Breast epithelium (tissue), 4 donors: ENCODE measurements around the gene SHLD2. TPM values are rescaled to one million over a fixed set of nuclear protein-coding genes. Genes with fewer than 3 reads are reported as not detected.
"Not testable (repeated sequence)": the region's sequence is repeated elsewhere in the genome, so short reads cannot be mapped to it uniquely, and the experiment has no call there.

Source experiments
- DNase-seq, 2 donors: peaks; one replicate each; pipeline ENCODE4 v3.0.0-alpha.2; 2019; ENCODE audit warnings: low spot score in 2 of 2
- H3K27ac ChIP-seq, 2 donors: fragments of 200-600 bp; sonication (generic) in 1 of 2; one replicate each; pipeline ENCODE4 v1.5.1; 2016 to 2019; ENCODE audit warnings: mild to moderate bottlenecking in 1 of 2
- H3K27me3 ChIP-seq, 2 donors: fragments of 200-600 bp; sonication (generic) in 1 of 2; one replicate each; pipeline versions ENCODE4 v1.5.1 to v1.6.0; 2017 to 2019; ENCODE audit warnings: control low read depth in 1 of 2, mild to moderate bottlenecking in 1 of 2
- H3K36me3 ChIP-seq: fragments of 200-600 bp; one replicate; pipeline ENCODE4 v1.5.1; 2019
- H3K4me1 ChIP-seq, 2 donors: fragments of 200-600 bp; sonication (generic); one replicate each; pipeline ENCODE4 v1.5.1; 2016 to 2019; ENCODE audit warnings: control low read depth in 1 of 2
- H3K4me3 ChIP-seq, 3 donors: fragments of 200-600 bp; sonication (generic); 1 replicate in 2 of 3; 2 replicates in 1 of 3; pipeline ENCODE4 v1.5.1; 2016 to 2019; ENCODE audit warnings: mild to moderate bottlenecking in 3 of 3, moderate library complexity in 2 of 3
- H3K9me3 ChIP-seq, 2 donors: fragments of 200-600 bp; sonication (generic) in 1 of 2; one replicate each; pipeline ENCODE4 v1.5.1; 2016 to 2019; ENCODE audit warnings: control low read depth in 1 of 2
- intact Hi-C: fragments of 100-400 bp; cut with DNase I; formaldehyde crosslinking; loops from one replicate; pipeline ENCODE4 v1.15.1; 2023; ENCODE audit warnings: low total_unique reads
- total RNA-seq, 3 donors: library from RNA; depleted of rRNA; stranded (reverse); fragments of >200 nt; gene quantifications; one replicate each; pipeline ENCODE4 v1.1.0, GENCODE V29; 2016

SHLD2 gene
- total RNA-seq, 3 donors from 2014 or later: 35.1 to 36.7 (median 35.7) TPM

GRCh38 chr10:87186016-87186415 lies 91.0 kb downstream of the SHLD2 start:
- H3K9me3 ChIP-seq, intact Hi-C loops, H3K36me3 ChIP-seq, H3K4me3 ChIP-seq, DNase-seq, H3K27me3 ChIP-seq, H3K4me1 ChIP-seq, H3K27ac ChIP-seq: not testable (repeated sequence)

GRCh38 chr10:87187573-87187972 lies 92.6 kb downstream of the SHLD2 start:
- H3K36me3 ChIP-seq, H3K9me3 ChIP-seq, H3K27me3 ChIP-seq, H3K4me1 ChIP-seq, DNase-seq, H3K27ac ChIP-seq, H3K4me3 ChIP-seq, intact Hi-C loops: not testable (repeated sequence)

GRCh38 chr10:87191841-87192240 lies 96.8 kb downstream of the SHLD2 start:
- H3K27me3 ChIP-seq, H3K4me1 ChIP-seq, H3K4me3 ChIP-seq, intact Hi-C loops, H3K27ac ChIP-seq, H3K9me3 ChIP-seq, DNase-seq, H3K36me3 ChIP-seq: not testable (repeated sequence)

- intact Hi-C loops, H3K9me3 ChIP-seq, H3K27me3 ChIP-seq, H3K36me3 ChIP-seq, H3K4me1 ChIP-seq, H3K27ac ChIP-seq, DNase-seq: not testable (repeated sequence)
- H3K4me3 ChIP-seq: peak overlapping the region in 1 of 3 donors; percentile 33
Observed at GRCh38 chr10:87200924-87201323, 105.9 kb downstream of the SHLD2 start.

GRCh38 chr10:87204801-87205200 lies 109.8 kb downstream of the SHLD2 start:
- intact Hi-C loops, H3K36me3 ChIP-seq, H3K4me1 ChIP-seq, DNase-seq, H3K9me3 ChIP-seq, H3K27me3 ChIP-seq: not testable (repeated sequence)
- H3K4me3 ChIP-seq: peak overlapping the region in 1 of 3 donors; percentile 76
- peak overlapping the region in 1 of 2 donors; percentile 84 for H3K27ac ChIP-seq

GRCh38 chr10:87206922-87207321 lies 111.9 kb downstream of the SHLD2 start:
- H3K4me1 ChIP-seq, DNase-seq, H3K4me3 ChIP-seq, H3K27me3 ChIP-seq, H3K9me3 ChIP-seq, H3K36me3 ChIP-seq, H3K27ac ChIP-seq, intact Hi-C loops: not testable (repeated sequence)

GRCh38 chr10:87210309-87210708 lies 115.3 kb downstream of the SHLD2 start:
- H3K27me3 ChIP-seq, H3K9me3 ChIP-seq, H3K4me1 ChIP-seq, H3K36me3 ChIP-seq, H3K27ac ChIP-seq, intact Hi-C loops, H3K4me3 ChIP-seq, DNase-seq: not testable (repeated sequence)

GRCh38 chr10:87211848-87212247 lies 116.8 kb downstream of the SHLD2 start:
- H3K4me1 ChIP-seq, H3K9me3 ChIP-seq, DNase-seq, H3K27me3 ChIP-seq, H3K4me3 ChIP-seq, H3K27ac ChIP-seq, H3K36me3 ChIP-seq, intact Hi-C loops: not testable (repeated sequence)

- H3K27me3 ChIP-seq, H3K4me3 ChIP-seq, DNase-seq, intact Hi-C loops, H3K27ac ChIP-seq, H3K4me1 ChIP-seq, H3K36me3 ChIP-seq, H3K9me3 ChIP-seq: not testable (repeated sequence)
Observed at GRCh38 chr10:87213150-87213765, 118.3 kb downstream of the SHLD2 start.

GRCh38 chr10:87213806-87214205 lies 118.8 kb downstream of the SHLD2 start:
- H3K27me3 ChIP-seq, H3K9me3 ChIP-seq, H3K27ac ChIP-seq, intact Hi-C loops, H3K4me3 ChIP-seq, H3K36me3 ChIP-seq, H3K4me1 ChIP-seq, DNase-seq: not testable (repeated sequence)

GRCh38 chr10:87216120-87216519 lies 121.1 kb downstream of the SHLD2 start:
- DNase-seq, intact Hi-C loops, H3K27ac ChIP-seq, H3K36me3 ChIP-seq, H3K27me3 ChIP-seq, H3K9me3 ChIP-seq, H3K4me3 ChIP-seq, H3K4me1 ChIP-seq: not testable (repeated sequence)

GRCh38 chr10:87219370-87219769 lies 124.4 kb downstream of the SHLD2 start:
- DNase-seq, H3K4me3 ChIP-seq, intact Hi-C loops, H3K4me1 ChIP-seq, H3K27me3 ChIP-seq, H3K36me3 ChIP-seq, H3K9me3 ChIP-seq, H3K27ac ChIP-seq: not testable (repeated sequence)

- H3K4me1 ChIP-seq, H3K27me3 ChIP-seq, DNase-seq, H3K27ac ChIP-seq, H3K9me3 ChIP-seq, H3K36me3 ChIP-seq, intact Hi-C loops, H3K4me3 ChIP-seq: not testable (repeated sequence)
Observed at GRCh38 chr10:87222789-87223188, 127.8 kb downstream of the SHLD2 start.

- H3K4me3 ChIP-seq, intact Hi-C loops, H3K9me3 ChIP-seq, H3K4me1 ChIP-seq, H3K36me3 ChIP-seq, DNase-seq, H3K27ac ChIP-seq, H3K27me3 ChIP-seq: not testable (repeated sequence)
Observed at GRCh38 chr10:87225148-87225547, 130.1 kb downstream of the SHLD2 start, which contains the start of gene NUTM2A. Gene NUTM2A, plus strand, starts transcription at chr10:87225448. Its CDS starts 383 bp downstream, at chr10:87225831.
